HCT116 (cell line): ENCODE data around the gene ALOX5AP. TPM values are rescaled to one million over a fixed set of nuclear protein-coding genes. Genes with fewer than 3 reads are reported as not detected.

Experiments
- ATAC-seq: fragments of 200-7000 bp; cut with Tn5 transposase; 2 replicates; pipeline ENCODE4 v1.9.1; 2020; ENCODE audit warnings: mild to moderate bottlenecking, moderate library complexity
- BruUV-seq: library from RNA; stranded (reverse); fragments of 400-500 nt; replicated peaks from 2 replicates; lab custom pipeline; 2021; lab: Mats Ljungman, UMichigan
- CTCF ChIA-PET: fragments of 300-600 bp; sonication (Branson Sonifier 250); formaldehyde crosslinking; loops from one replicate; lab custom pipeline; 2021; ENCODE audit warnings: antibody characterized with exemption; lab: Charles Lee
- POLR2A ChIA-PET: fragments of 300-600, 350-600 bp; sonication (Branson Sonifier 250); formaldehyde crosslinking; loops from one replicate; lab custom pipeline; 2021; ENCODE audit warnings: antibody characterized with exemption; lab: Charles Lee
- RAD21 ChIA-PET, 2 experiments: fragments of 300-600 bp; sonication (Branson Sonifier 250); formaldehyde crosslinking; loops; one replicate each; lab custom pipeline; 2023; ENCODE audit warnings: low total read pairs in 2 of 2; ENCODE audit not compliant: uncharacterized antibody in 2 of 2, unreplicated experiment in 2 of 2, low non-redundant PET in 1 of 2; lab: Charles Lee
- DNase-seq: peaks from one replicate; pipeline ENCODE4 v3.0.0-alpha.2; 2010; ENCODE audit warnings: low read depth, low spot score
- H2AFZ ChIP-seq: fragments of 200-600 bp; shearing (Covaris generic), sonication (generic); 2 replicates; pipeline ENCODE4 v1.6.1; 2017; ENCODE audit warnings: low read depth, mixed run types, mixed read lengths, antibody characterized with exemption, low read length; ENCODE audit not compliant: poor library complexity, severe bottlenecking
- H3K27ac ChIP-seq: 2 replicates; pipeline ENCODE4 v1.5.1; 2012; ENCODE audit warnings: low read depth, low read length
- H3K27me3 ChIP-seq: fragments of 200-600 bp; sonication (generic); 2 replicates; pipeline ENCODE4 v1.6.1; 2016; ENCODE audit warnings: mixed run types, low read length, mixed read lengths; ENCODE audit not compliant: insufficient read depth
- H3K36me3 ChIP-seq, 2 experiments: fragments of 200-500 bp in 1 of 2; fragments of 200-600 bp in 1 of 2; sonication (Bioruptor generic) in 1 of 2; sonication (generic) in 1 of 2; 2 replicates each; pipeline versions ENCODE4 v1.5.1 to v1.6.1; 2014 to 2016; ENCODE audit warnings: low read length in 2 of 2, inconsistent platforms in 1 of 2, mixed read lengths in 1 of 2, mixed run types in 1 of 2; ENCODE audit not compliant: insufficient read depth in 2 of 2, control insufficient read depth in 1 of 2
- H3K4me1 ChIP-seq, 2 experiments: fragments of 200-600 bp in 1 of 2; sonication (generic) in 1 of 2; 2 replicates each; pipeline versions ENCODE4 v1.5.1 to v1.6.1; 2012 to 2017; ENCODE audit warnings: low read length in 2 of 2, inconsistent platforms in 1 of 2, mild to moderate bottlenecking in 1 of 2, mixed read lengths in 1 of 2, mixed run types in 1 of 2, moderate library complexity in 1 of 2; ENCODE audit not compliant: insufficient read depth in 2 of 2, control insufficient read depth in 1 of 2
- H3K4me2 ChIP-seq: fragments of 200-600 bp; sonication (generic); 2 replicates; pipeline ENCODE4 v1.6.1; 2017; ENCODE audit warnings: mixed run types, low read length, mixed read lengths
- H3K4me3 ChIP-seq, 2 experiments: fragments of 200-600 bp in 1 of 2; sonication (generic) in 1 of 2; replicated peaks in 1 of 2; 2 replicates each; pipeline ENCODE4 v1.5.1; 2011 to 2016; ENCODE audit warnings: low read length in 2 of 2, control low read depth in 1 of 2, low read depth in 1 of 2, mild to moderate bottlenecking in 1 of 2, mixed read lengths in 1 of 2, mixed run types in 1 of 2
- H3K79me2 ChIP-seq: fragments of 200-600 bp; sonication (generic); 2 replicates; pipeline ENCODE4 v1.6.1; 2017; ENCODE audit warnings: mild to moderate bottlenecking, mixed run types, low read length, moderate library complexity, mixed read lengths; ENCODE audit not compliant: insufficient read depth
- H3K9ac ChIP-seq: fragments of 200-600 bp; sonication (generic); 2 replicates; pipeline ENCODE4 v1.6.1; 2016; ENCODE audit warnings: low read length, mixed read lengths
- H3K9me2 ChIP-seq: fragments of 200-600 bp; sonication (generic), shearing (Covaris generic); 2 replicates; pipeline ENCODE4 v1.6.1; 2017; ENCODE audit warnings: mixed run types, mild to moderate bottlenecking, moderate library complexity; ENCODE audit not compliant: insufficient read depth
- H3K9me3 ChIP-seq, 2 experiments: fragments of 200-500 bp in 1 of 2; fragments of 200-600 bp in 1 of 2; sonication (Bioruptor generic) in 1 of 2; sonication (generic) in 1 of 2; 2 replicates each; pipeline ENCODE4 v1.6.1; 2014 to 2017; ENCODE audit warnings: low read length in 2 of 2, mixed read lengths in 2 of 2, inconsistent platforms in 1 of 2, low read depth in 1 of 2, mild to moderate bottlenecking in 1 of 2, mixed run types in 1 of 2, moderate library complexity in 1 of 2; ENCODE audit not compliant: control insufficient read depth in 1 of 2, insufficient read depth in 1 of 2
- H4K20me1 ChIP-seq: fragments of 200-600 bp; sonication (generic), shearing (Covaris generic); 2 replicates; pipeline ENCODE4 v1.6.1; 2017; ENCODE audit warnings: mixed run types, mild to moderate bottlenecking, moderate library complexity; ENCODE audit not compliant: insufficient read depth
- CBX3 ChIP-seq: IDR thresholded peaks from 2 replicates; pipeline ENCODE4 v1.6.1; 2012; ENCODE audit warnings: low read depth
- EGR1 ChIP-seq: IDR thresholded peaks from 2 replicates; pipeline ENCODE4 v1.6.1; 2012; ENCODE audit warnings: low read depth
- ELF1 ChIP-seq: IDR thresholded peaks from 2 replicates; pipeline ENCODE4 v1.6.1; 2012; ENCODE audit warnings: low read depth, borderline replicate concordance
- EZH2phosphoT487 ChIP-seq: fragments of 200-600 bp; IDR thresholded peaks from 2 replicates; pipeline ENCODE4 v1.6.1; 2018; ENCODE audit warnings: antibody characterized with exemption, borderline replicate concordance
- FOSL1 ChIP-seq: IDR thresholded peaks from 2 replicates; pipeline ENCODE4 v1.6.1; 2012; ENCODE audit warnings: low read depth
- JUND ChIP-seq: IDR thresholded peaks from 2 replicates; pipeline ENCODE4 v1.6.1; 2012
- POLR2A ChIP-seq: IDR thresholded peaks from 2 replicates; pipeline ENCODE4 v1.7.0; 2011; ENCODE audit warnings: borderline replicate concordance; ENCODE audit not compliant: insufficient read depth, insufficient read length; ENCODE audit errors: extremely low read depth
- POLR2AphosphoS5 ChIP-seq: IDR thresholded peaks from 2 replicates; pipeline ENCODE4 v1.6.1; 2011; ENCODE audit warnings: mild to moderate bottlenecking, low read depth, low read length, moderate library complexity
- RAD21 ChIP-seq: IDR thresholded peaks from 2 replicates; pipeline ENCODE4 v1.6.1; 2012; ENCODE audit warnings: low read depth, mild to moderate bottlenecking
- SIN3A ChIP-seq: IDR thresholded peaks from 2 replicates; pipeline ENCODE4 v1.6.1; 2012; ENCODE audit warnings: low read depth
- YY1 ChIP-seq: IDR thresholded peaks from 2 replicates; pipeline ENCODE4 v1.6.1; 2011; ENCODE audit warnings: low read length, low read depth, moderate library complexity, mild to moderate bottlenecking; ENCODE audit not compliant: insufficient replicate concordance; ENCODE audit errors: extremely low read depth
- ZNF274 ChIP-seq: fragments of 200-500 bp; sonication (Bioruptor generic); IDR thresholded peaks from 2 replicates; pipeline ENCODE4 v1.6.1; 2014; ENCODE audit warnings: mild to moderate bottlenecking, low read depth, low read length, inconsistent platforms
- intact Hi-C: fragments of 100-400 bp; cut with micrococcal nuclease; formaldehyde crosslinking; loops from 2 replicates; pipeline ENCODE4 v1.10.0; 2022
- total RNA-seq: library from RNA; stranded (reverse); gene quantifications from one replicate; pipeline ENCODE4 v1.2.1, GENCODE V29; 2021; ENCODE audit not compliant: unreplicated experiment
- TF ChIP-seq, protein P1 (sequence below), 3 experiments: fragments of 200-600 bp in 1 of 3; sonication (generic) in 1 of 3; IDR thresholded peaks in 2 of 3; conservative IDR thresholded peaks in 1 of 3; 2 replicates each; pipeline ENCODE4 v1.5.1; 2012 to 2017; ENCODE audit warnings: low read depth in 2 of 3, low read length in 2 of 3, antibody characterized with exemption in 1 of 3, borderline replicate concordance in 1 of 3, control low read depth in 1 of 3, mild to moderate bottlenecking in 1 of 3, mixed read lengths in 1 of 3, mixed run types in 1 of 3, moderate library complexity in 1 of 3; ENCODE audit not compliant: insufficient read depth in 1 of 3
- TF ChIP-seq, protein P2 (sequence below): IDR thresholded peaks from 2 replicates; pipeline ENCODE4 v1.6.1; 2012

The ALOX5AP gene
- total RNA-seq, 1 experiment from 2014 or later = not detected

DNA sequence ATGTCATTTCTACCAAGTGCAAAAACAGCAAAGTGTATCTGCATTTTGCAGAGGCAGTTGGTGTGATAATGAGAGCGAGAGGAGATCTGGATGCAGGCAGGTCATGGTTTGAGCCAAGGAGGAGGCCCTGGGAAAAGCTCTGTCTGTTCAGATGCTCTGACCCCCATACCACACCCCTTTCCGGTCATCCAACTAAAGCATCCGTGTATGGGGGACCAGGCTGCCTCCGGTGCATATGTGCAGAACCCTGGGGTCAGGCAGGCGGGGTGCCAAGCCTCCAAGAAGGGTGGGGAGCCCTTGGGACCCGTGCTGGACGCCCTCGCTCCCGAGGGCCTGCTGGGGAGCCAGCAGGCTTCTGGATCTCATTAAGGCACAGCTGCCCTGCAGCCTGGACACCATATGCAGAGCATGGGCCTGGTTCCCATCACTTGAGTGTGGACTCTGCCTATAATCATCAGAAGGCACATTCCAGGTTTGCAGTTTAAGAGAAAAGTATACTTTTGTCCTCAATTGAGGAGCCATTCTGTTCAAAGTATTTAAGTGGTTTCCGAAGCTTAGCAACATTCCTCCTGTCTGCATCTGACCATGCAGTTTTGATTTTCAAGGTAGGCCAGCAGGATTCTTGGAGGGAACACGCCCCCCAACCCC lies 56.1 kb downstream of the ALOX5AP start:
- TF ChIP-seq ELF1 = no peak
- TF ChIP-seq SIN3A = no peak
- TF ChIP-seq POLR2A = no peak
- no peak for TF ChIP-seq CBX3
- TF ChIP-seq EGR1 = no peak
- no peak for TF ChIP-seq POLR2AphosphoS5
- Histone ChIP-seq H3K9me2 (no peaks in the 10 kb centered on the region), H3K27ac (no peak overlapping the region), H3K4me1 (peaks cover 22 to 29% of the 10 kb centered on the region in 2 experiments), H3K9me3 (no peaks in the 10 kb centered on the region), H3K27me3 (no peaks in the 10 kb centered on the region; the same call in 1 of the 2 replicates), H3K4me2 (no peak overlapping the region), H3K79me2 (no peaks in the 10 kb centered on the region), H4K20me1 (no peaks in the 10 kb centered on the region), H2AFZ (no peak overlapping the region), H3K9ac (no peak overlapping the region), H3K4me3 (no peak overlapping the region), H3K36me3 (no peaks in the 10 kb centered on the region)
- ChIA-PET RAD21 (no interaction called here), POLR2A (no interaction called here), CTCF (interaction anchor here (1.0 to 2.3 kb wide), 2 partner anchors 13 to 116 kb away, joined by 3 to 12 read pairs; no protein-coding TSS in a partner anchor)
- ATAC-seq = no peak
- BruUV-seq = no TSS peak
- no peak for DNase-seq
- intact Hi-C loops = no loop called here

DNA sequence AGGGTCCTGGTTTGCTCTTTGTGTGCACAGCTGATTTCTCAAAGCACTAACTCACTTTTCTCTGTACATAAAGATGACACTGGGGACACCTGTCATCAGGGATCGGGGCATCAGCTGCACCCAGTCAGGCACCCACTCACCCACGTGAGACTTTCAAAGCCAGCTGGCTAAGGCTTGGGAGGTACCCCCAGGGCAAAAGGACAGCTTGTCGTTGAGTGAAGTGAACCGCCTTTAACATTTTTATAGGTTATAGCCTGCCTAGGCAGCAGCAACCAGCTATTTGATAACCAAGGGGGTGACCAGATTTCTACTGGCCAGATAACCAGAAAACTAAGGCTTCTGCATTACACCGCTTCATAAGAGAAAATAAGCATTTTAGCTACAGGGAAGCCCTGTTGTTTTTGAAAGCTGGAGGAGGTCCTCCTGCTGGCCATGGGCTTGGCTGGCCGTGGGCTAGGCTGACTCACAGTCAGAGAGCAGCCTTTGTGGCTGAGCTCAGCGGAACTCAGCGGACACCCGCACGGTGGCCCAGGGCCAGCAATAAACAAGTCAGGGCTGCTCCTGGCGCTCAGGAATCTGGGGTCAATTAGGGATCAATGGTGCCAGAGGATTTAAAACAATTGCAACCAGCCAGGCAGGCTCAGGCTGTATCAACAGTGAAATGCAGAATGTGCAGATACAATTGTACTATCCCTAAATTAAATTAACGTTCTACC lies 57.1 kb downstream of the ALOX5AP start:
- ChIA-PET RAD21 (no interaction called here), CTCF (interaction anchor here (1.0 to 2.3 kb wide), 3 partner anchors 13 to 117 kb away, joined by 3 to 12 read pairs (median 5); no protein-coding TSS in a partner anchor), POLR2A (no interaction called here)
- peak; percentile 47 for DNase-seq
- BruUV-seq = no TSS peak
- H3K4me3 ChIP-seq = no peak overlapping the region
- H3K27me3 ChIP-seq = no peaks in the 10 kb centered on the region; the same call in 1 of the 2 replicates
- H4K20me1 ChIP-seq = no peaks in the 10 kb centered on the region
- H3K36me3 ChIP-seq = no peaks in the 10 kb centered on the region
- H3K27ac ChIP-seq = peak overlapping the region; percentile 0; the same call in 1 of the 2 replicates
- peak overlapping the region; percentile 62 for H3K4me2 ChIP-seq
- no peak overlapping the region for H2AFZ ChIP-seq
- ATAC-seq = peak; percentile 91
- H3K9me2 ChIP-seq = no peaks in the 10 kb centered on the region
- no peaks in the 10 kb centered on the region for H3K9me3 ChIP-seq
- H3K79me2 ChIP-seq = no peaks in the 10 kb centered on the region
- intact Hi-C loops = no loop called here
- H3K4me1 ChIP-seq = peaks cover 25 to 33% of the 10 kb centered on the region in 2 experiments
- no peak overlapping the region for H3K9ac ChIP-seq
- peak; percentile 28; the same call in 1 of the 2 replicates for TF ChIP-seq RAD21
- TF ChIP-seq ZNF274 = no peak
- peak; percentile 46; the same call in 1 of the 2 replicates for TF ChIP-seq FOSL1
- no peak for TF ChIP-seq POLR2AphosphoS5
- TF ChIP-seq POLR2A = no peak
- TF ChIP-seq, protein P1, sequence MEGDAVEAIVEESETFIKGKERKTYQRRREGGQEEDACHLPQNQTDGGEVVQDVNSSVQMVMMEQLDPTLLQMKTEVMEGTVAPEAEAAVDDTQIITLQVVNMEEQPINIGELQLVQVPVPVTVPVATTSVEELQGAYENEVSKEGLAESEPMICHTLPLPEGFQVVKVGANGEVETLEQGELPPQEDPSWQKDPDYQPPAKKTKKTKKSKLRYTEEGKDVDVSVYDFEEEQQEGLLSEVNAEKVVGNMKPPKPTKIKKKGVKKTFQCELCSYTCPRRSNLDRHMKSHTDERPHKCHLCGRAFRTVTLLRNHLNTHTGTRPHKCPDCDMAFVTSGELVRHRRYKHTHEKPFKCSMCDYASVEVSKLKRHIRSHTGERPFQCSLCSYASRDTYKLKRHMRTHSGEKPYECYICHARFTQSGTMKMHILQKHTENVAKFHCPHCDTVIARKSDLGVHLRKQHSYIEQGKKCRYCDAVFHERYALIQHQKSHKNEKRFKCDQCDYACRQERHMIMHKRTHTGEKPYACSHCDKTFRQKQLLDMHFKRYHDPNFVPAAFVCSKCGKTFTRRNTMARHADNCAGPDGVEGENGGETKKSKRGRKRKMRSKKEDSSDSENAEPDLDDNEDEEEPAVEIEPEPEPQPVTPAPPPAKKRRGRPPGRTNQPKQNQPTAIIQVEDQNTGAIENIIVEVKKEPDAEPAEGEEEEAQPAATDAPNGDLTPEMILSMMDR (IDR thresholded peaks at IDR 0.05 in 2 of 3, conservative IDR thresholded peaks at IDR 0.05 in 1 of 3; ENCODE audit: borderline replicate concordance in 1 of 3, insufficient read depth in 1 of 3, low read depth in 2 of 3, low read length in 2 of 3) = peak in 1 of 3 experiments; percentile 26; a peak in 2 of 6 replicates
- peak; percentile 47 for TF ChIP-seq JUND
- TF ChIP-seq YY1 = no peak
- TF ChIP-seq CBX3 = 0 out of 2 replicates have a peak, but pooled peaks have one; percentile 52
- TF ChIP-seq, protein P2, sequence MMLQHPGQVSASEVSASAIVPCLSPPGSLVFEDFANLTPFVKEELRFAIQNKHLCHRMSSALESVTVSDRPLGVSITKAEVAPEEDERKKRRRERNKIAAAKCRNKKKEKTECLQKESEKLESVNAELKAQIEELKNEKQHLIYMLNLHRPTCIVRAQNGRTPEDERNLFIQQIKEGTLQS = no peak
- TF ChIP-seq EZH2phosphoT487 = no peak
